ENCODE data around the gene DDX51. TPM values are rescaled to one million over a fixed set of nuclear protein-coding genes. Genes with fewer than 3 reads are reported as not detected.

DDX51 gene
- total and polyA plus RNA-seq, 4 donors = 2.5 to 7.5 (median 5.5) TPM

- H3K4me1 ChIP-seq (ENCODE audit: control insufficient read depth in 4 of 4, insufficient read depth in 4 of 4, low read length in 3 of 4) = peaks cover 7 to 16% (median 7%) of the 10 kb centered on the region in 4 donors
- no peaks in the 10 kb centered on the region for H3K27me3 ChIP-seq (ENCODE audit: control insufficient read depth in 4 of 4, insufficient read depth in 4 of 4, low read length in 3 of 4)
- peaks cover 0 to 9% (median 7%) of the 10 kb centered on the region in 4 donors for H3K9me3 ChIP-seq (ENCODE audit: control insufficient read depth in 4 of 4, low read length in 3 of 4)
- no peak overlapping the region for H3K4me3 ChIP-seq (ENCODE audit: low read depth in 1 of 3, low read length in 3 of 3)
- TF ChIP-seq HNF4A (conservative IDR thresholded peaks at IDR 0.05) (no peak), RXRA (IDR thresholded peaks at IDR 0.05) (no peak), SP1 (IDR thresholded peaks at IDR 0.05) (no peak)
- TF ChIP-seq, protein P1, sequence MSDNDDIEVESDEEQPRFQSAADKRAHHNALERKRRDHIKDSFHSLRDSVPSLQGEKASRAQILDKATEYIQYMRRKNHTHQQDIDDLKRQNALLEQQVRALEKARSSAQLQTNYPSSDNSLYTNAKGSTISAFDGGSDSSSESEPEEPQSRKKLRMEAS (IDR thresholded peaks at IDR 0.05) = no peak
- DNase-seq (ENCODE audit: low spot score) = no peak
- no peaks in the 10 kb centered on the region for H3K36me3 ChIP-seq (ENCODE audit: control insufficient read depth in 4 of 4, insufficient read depth in 3 of 4, low read depth in 1 of 4, low read length in 3 of 4)
- H3K9ac ChIP-seq (ENCODE audit: low read depth in 1 of 2, low read length in 2 of 2) = no peak overlapping the region
- 72% methylated on average over 31 of the region's 31 CpGs for WGBS
- H3K27ac ChIP-seq (ENCODE audit: low read depth in 1 of 2, low read length in 2 of 2) = no peak overlapping the region
Measured at GRCh38 chr12:132191715-132192553, 47.8 kb upstream of the DDX51 start.

DNA sequence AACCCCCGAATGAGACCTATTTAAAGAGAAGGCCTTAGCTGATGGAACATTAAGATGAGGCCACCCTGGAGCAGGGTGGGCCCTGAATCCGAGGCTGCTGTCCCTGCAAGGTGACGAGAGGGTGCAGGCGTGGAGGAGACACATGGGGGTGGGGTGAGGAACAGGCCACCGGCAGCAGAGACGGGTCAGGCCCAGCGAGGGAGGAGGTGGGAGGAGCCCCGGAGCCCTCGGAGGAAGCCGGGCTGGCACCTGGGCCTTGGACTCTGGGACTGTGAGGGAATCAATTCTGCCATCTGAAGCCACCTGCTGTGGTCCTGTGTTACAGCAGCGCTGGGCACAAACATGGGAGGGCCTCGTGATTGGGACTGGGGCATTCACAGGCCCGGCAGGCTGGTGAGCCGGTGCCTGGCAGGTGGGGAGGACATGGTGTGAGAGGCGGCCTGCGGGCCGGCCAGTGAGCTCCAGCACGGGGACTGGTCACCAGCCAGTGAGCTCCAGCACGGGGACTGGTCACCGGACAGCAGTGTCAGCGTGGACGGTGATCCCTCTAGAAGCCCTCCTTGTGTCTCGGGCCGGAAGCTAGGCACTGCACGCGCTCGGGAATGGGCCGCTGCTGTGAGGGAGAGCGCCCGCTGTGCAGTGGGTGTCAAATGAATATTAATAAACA lies 46.8 kb upstream of the DDX51 start:
- no peaks in the 10 kb centered on the region for H3K27me3 ChIP-seq (ENCODE audit: control insufficient read depth in 4 of 4, insufficient read depth in 4 of 4, low read length in 3 of 4)
- DNase-seq (ENCODE audit: low spot score) = no peak
- H3K27ac ChIP-seq (ENCODE audit: low read depth in 1 of 2, low read length in 2 of 2) = no peak overlapping the region
- H3K4me1 ChIP-seq (ENCODE audit: control insufficient read depth in 4 of 4, insufficient read depth in 4 of 4, low read length in 3 of 4) = peaks cover 7 to 16% (median 7%) of the 10 kb centered on the region in 4 donors
- 86% methylated on average over 30 of the region's 30 CpGs for WGBS
- peaks cover 2 to 9% (median 7%) of the 10 kb centered on the region in 4 donors for H3K9me3 ChIP-seq (ENCODE audit: control insufficient read depth in 4 of 4, low read length in 3 of 4)
- H3K4me3 ChIP-seq (ENCODE audit: low read depth in 1 of 3, low read length in 3 of 3) = no peak overlapping the region
- no peak for TF ChIP-seq NR2F2 (IDR thresholded peaks at IDR 0.05)
- no peak for TF ChIP-seq GABPA (IDR thresholded peaks at IDR 0.05 in 1 of 2, conservative IDR thresholded peaks at IDR 0.05 in 1 of 2)
- TF ChIP-seq, protein P2, sequence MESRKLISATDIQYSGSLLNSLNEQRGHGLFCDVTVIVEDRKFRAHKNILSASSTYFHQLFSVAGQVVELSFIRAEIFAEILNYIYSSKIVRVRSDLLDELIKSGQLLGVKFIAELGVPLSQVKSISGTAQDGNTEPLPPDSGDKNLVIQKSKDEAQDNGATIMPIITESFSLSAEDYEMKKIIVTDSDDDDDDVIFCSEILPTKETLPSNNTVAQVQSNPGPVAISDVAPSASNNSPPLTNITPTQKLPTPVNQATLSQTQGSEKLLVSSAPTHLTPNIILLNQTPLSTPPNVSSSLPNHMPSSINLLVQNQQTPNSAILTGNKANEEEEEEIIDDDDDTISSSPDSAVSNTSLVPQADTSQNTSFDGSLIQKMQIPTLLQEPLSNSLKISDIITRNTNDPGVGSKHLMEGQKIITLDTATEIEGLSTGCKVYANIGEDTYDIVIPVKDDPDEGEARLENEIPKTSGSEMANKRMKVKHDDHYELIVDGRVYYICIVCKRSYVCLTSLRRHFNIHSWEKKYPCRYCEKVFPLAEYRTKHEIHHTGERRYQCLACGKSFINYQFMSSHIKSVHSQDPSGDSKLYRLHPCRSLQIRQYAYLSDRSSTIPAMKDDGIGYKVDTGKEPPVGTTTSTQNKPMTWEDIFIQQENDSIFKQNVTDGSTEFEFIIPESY (IDR thresholded peaks at IDR 0.05) = no peak
- no peak for TF ChIP-seq HNF4A (conservative IDR thresholded peaks at IDR 0.05)
- TF ChIP-seq, protein P3, sequence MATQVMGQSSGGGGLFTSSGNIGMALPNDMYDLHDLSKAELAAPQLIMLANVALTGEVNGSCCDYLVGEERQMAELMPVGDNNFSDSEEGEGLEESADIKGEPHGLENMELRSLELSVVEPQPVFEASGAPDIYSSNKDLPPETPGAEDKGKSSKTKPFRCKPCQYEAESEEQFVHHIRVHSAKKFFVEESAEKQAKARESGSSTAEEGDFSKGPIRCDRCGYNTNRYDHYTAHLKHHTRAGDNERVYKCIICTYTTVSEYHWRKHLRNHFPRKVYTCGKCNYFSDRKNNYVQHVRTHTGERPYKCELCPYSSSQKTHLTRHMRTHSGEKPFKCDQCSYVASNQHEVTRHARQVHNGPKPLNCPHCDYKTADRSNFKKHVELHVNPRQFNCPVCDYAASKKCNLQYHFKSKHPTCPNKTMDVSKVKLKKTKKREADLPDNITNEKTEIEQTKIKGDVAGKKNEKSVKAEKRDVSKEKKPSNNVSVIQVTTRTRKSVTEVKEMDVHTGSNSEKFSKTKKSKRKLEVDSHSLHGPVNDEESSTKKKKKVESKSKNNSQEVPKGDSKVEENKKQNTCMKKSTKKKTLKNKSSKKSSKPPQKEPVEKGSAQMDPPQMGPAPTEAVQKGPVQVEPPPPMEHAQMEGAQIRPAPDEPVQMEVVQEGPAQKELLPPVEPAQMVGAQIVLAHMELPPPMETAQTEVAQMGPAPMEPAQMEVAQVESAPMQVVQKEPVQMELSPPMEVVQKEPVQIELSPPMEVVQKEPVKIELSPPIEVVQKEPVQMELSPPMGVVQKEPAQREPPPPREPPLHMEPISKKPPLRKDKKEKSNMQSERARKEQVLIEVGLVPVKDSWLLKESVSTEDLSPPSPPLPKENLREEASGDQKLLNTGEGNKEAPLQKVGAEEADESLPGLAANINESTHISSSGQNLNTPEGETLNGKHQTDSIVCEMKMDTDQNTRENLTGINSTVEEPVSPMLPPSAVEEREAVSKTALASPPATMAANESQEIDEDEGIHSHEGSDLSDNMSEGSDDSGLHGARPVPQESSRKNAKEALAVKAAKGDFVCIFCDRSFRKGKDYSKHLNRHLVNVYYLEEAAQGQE (IDR thresholded peaks at IDR 0.05) = no peak
- TF ChIP-seq, protein P4, sequence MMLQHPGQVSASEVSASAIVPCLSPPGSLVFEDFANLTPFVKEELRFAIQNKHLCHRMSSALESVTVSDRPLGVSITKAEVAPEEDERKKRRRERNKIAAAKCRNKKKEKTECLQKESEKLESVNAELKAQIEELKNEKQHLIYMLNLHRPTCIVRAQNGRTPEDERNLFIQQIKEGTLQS (IDR thresholded peaks at IDR 0.05) = no peak
- no peak for TF ChIP-seq FOXA1 (IDR thresholded peaks at IDR 0.05)
- no peak for TF ChIP-seq RXRA (IDR thresholded peaks at IDR 0.05)
- H3K9ac ChIP-seq (ENCODE audit: low read depth in 1 of 2, low read length in 2 of 2) = no peak overlapping the region
- no peaks in the 10 kb centered on the region for H3K36me3 ChIP-seq (ENCODE audit: control insufficient read depth in 4 of 4, insufficient read depth in 3 of 4, low read depth in 1 of 4, low read length in 3 of 4)

All from liver (tissue), 9 donors.